SK-N-SH treated with all-trans-retinoic acid at 6 μM for 48 hours (cell line): ENCODE results near the gene PFKL.

ENCODE experiments used
- ATAC-seq: fragments of 200-7000 bp; cut with Tn5 transposase; 3 replicates; pipeline ENCODE4 v1.9.1; 2020; ENCODE audit warnings: mild to moderate bottlenecking, moderate library complexity
- ARNTL ChIP-seq: fragments of 450-650 bp; formaldehyde crosslinking; IDR thresholded peaks from 2 replicates; pipeline ENCODE4 v1.5.0; 2020; ENCODE audit warnings: low read depth, mild to moderate bottlenecking, moderate library complexity, borderline replicate concordance
- BACH2 ChIP-seq: fragments of 250-450 bp; sonication (Bioruptor Pico); IDR thresholded peaks from 2 replicates; pipeline ENCODE4 v1.9.0; 2021; ENCODE audit warnings: mild to moderate bottlenecking, borderline replicate concordance
- CSDC2 ChIP-seq: fragments of 250-450 bp; sonication (Bioruptor Pico); IDR thresholded peaks from 2 replicates; pipeline ENCODE4 v1.5.0; 2020; ENCODE audit warnings: mild to moderate bottlenecking, moderate library complexity
- ESRRG ChIP-seq: fragments of 250-450 bp; sonication (Bioruptor Pico); IDR thresholded peaks from 2 replicates; pipeline ENCODE4 v1.6.1; 2021; ENCODE audit warnings: mild to moderate bottlenecking
- GLIS3 ChIP-seq: fragments of 250-450 bp; sonication (Bioruptor Pico); IDR thresholded peaks from 2 replicates; pipeline ENCODE4 v1.5.0; 2020; ENCODE audit warnings: mild to moderate bottlenecking, moderate library complexity
- ISL1 ChIP-seq: fragments of 250-450 bp; sonication (Bioruptor Pico); IDR thresholded peaks from 2 replicates; pipeline ENCODE4 v2.1.2; 2022; ENCODE audit warnings: mild to moderate bottlenecking, moderate library complexity
- OSR1 ChIP-seq: fragments of 250-450 bp; sonication (Bioruptor Pico); IDR thresholded peaks from 2 replicates; pipeline ENCODE4 v1.8.0; 2022; ENCODE audit warnings: moderate library complexity, mild to moderate bottlenecking, inconsistent platforms
- PPARA ChIP-seq: fragments of 250-450 bp; sonication (Bioruptor Pico); IDR thresholded peaks from 2 replicates; pipeline ENCODE4 v1.5.0; 2020; ENCODE audit warnings: mild to moderate bottlenecking, borderline replicate concordance
- RARB ChIP-seq: fragments of 250-450 bp; sonication (Bioruptor Pico); IDR thresholded peaks from 2 replicates; pipeline ENCODE4 v1.8.0; 2021; ENCODE audit warnings: mild to moderate bottlenecking, moderate library complexity
- SNAI2 ChIP-seq: fragments of 250-450 bp; sonication (Bioruptor Pico); IDR thresholded peaks from 2 replicates; pipeline ENCODE4 v1.5.0; 2020; ENCODE audit warnings: mild to moderate bottlenecking, moderate library complexity
- TCF4 ChIP-seq: fragments of 250-450 bp; sonication (Bioruptor Pico); IDR thresholded peaks from 2 replicates; pipeline ENCODE4 v1.8.0; 2021; ENCODE audit warnings: mild to moderate bottlenecking, moderate library complexity, borderline replicate concordance
- TOX ChIP-seq: fragments of 250-450 bp; sonication (Bioruptor Pico); IDR thresholded peaks from 2 replicates; pipeline ENCODE4 v1.8.0; 2021; ENCODE audit warnings: mild to moderate bottlenecking, moderate library complexity, borderline replicate concordance
- TSHZ2 ChIP-seq: fragments of 250-450 bp; sonication (Bioruptor Pico); IDR thresholded peaks from 2 replicates; pipeline ENCODE4 v1.5.0; 2020; ENCODE audit warnings: mild to moderate bottlenecking, moderate library complexity
- ZFP3 ChIP-seq: fragments of 250-450 bp; sonication (Bioruptor Pico); IDR thresholded peaks from 2 replicates; pipeline ENCODE4 v1.5.0; 2020; ENCODE audit warnings: mild to moderate bottlenecking, moderate library complexity
- ZNF565 ChIP-seq: fragments of 450-650 bp; formaldehyde crosslinking; conservative IDR thresholded peaks from 2 replicates; pipeline ENCODE4 v1.5.0; 2020; ENCODE audit warnings: low read depth, mild to moderate bottlenecking, moderate library complexity
- ZNF8 ChIP-seq: fragments of 450-650 bp; formaldehyde crosslinking; IDR thresholded peaks from 2 replicates; pipeline ENCODE4 v1.5.0; 2020; ENCODE audit warnings: mild to moderate bottlenecking, moderate library complexity
- TF ChIP-seq, protein P1 (sequence below): fragments of 250-450 bp; sonication (Bioruptor Pico); IDR thresholded peaks from 2 replicates; pipeline ENCODE4 v1.5.1; 2021; ENCODE audit warnings: mild to moderate bottlenecking, moderate library complexity
- TF ChIP-seq, protein P2 (sequence below): fragments of 250-450 bp; sonication (Bioruptor Pico); IDR thresholded peaks from 2 replicates; pipeline ENCODE4 v1.8.0; 2021; ENCODE audit warnings: low read depth, mild to moderate bottlenecking, moderate library complexity, borderline replicate concordance

The PFKL gene

DNA sequence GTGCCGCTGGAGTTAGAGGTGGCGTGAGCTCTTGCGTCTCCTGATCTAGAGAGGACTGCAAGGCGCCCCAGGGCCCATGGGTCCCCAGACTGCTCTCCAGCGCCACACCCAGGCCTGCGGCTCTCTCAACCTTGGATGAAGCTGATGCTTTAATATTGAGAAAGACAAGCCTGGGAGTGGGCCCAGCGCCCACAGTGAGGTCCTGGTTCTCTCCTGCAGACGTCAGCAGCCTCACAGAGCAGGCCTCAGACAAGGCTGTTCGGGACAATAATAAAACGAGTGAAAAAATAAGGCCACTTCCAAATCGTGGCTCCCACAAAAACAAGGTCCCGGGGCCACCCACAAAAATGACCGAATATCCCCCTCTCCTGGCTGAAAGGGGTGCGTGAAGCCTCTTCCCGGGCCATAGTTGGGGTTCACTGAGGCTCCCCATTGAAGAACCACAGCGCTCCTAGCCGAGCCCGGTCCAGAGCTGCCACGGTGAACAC, 32.2 kb upstream of the PFKL start:
- 0 out of 3 replicates have a peak, but pooled peaks have one; percentile 38 for ATAC-seq
- TF ChIP-seq ESRRG (no peak), OSR1 (CRISPR knock-in tag) (no peak), TSHZ2 (CRISPR knock-in tag) (no peak), ISL1 (CRISPR knock-in tag) (no peak), PPARA (CRISPR knock-in tag) (no peak), GLIS3 (CRISPR knock-in tag) (no peak), ZFP3 (CRISPR knock-in tag) (no peak), CSDC2 (CRISPR knock-in tag) (no peak), BACH2 (CRISPR knock-in tag) (no peak), RARB (CRISPR knock-in tag) (no peak)
- TF ChIP-seq, protein P1, sequence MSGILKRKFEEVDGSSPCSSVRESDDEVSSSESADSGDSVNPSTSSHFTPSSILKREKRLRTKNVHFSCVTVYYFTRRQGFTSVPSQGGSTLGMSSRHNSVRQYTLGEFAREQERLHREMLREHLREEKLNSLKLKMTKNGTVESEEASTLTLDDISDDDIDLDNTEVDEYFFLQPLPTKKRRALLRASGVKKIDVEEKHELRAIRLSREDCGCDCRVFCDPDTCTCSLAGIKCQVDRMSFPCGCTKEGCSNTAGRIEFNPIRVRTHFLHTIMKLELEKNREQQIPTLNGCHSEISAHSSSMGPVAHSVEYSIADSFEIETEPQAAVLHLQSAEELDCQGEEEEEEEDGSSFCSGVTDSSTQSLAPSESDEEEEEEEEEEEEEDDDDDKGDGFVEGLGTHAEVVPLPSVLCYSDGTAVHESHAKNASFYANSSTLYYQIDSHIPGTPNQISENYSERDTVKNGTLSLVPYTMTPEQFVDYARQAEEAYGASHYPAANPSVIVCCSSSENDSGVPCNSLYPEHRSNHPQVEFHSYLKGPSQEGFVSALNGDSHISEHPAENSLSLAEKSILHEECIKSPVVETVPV (CRISPR knock-in tag): no peak
- TF ChIP-seq, protein P2, sequence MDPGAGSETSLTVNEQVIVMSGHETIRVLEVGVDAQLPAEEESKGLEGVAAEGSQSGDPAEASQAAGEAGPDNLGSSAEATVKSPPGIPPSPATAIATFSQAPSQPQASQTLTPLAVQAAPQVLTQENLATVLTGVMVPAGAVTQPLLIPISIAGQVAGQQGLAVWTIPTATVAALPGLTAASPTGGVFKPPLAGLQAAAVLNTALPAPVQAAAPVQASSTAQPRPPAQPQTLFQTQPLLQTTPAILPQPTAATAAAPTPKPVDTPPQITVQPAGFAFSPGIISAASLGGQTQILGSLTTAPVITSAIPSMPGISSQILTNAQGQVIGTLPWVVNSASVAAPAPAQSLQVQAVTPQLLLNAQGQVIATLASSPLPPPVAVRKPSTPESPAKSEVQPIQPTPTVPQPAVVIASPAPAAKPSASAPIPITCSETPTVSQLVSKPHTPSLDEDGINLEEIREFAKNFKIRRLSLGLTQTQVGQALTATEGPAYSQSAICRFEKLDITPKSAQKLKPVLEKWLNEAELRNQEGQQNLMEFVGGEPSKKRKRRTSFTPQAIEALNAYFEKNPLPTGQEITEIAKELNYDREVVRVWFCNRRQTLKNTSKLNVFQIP (CRISPR knock-in tag): no peak
- TF ChIP-seq, all 23 proteins: peak for 0

GRCh38 chr21:44269090-44269489, 30.8 kb upstream of the PFKL start:
- no peak for TF ChIP-seq GLIS3 (CRISPR knock-in tag)
- TF ChIP-seq, all 23 proteins: peak for 0
- no peak for ATAC-seq

DNA sequence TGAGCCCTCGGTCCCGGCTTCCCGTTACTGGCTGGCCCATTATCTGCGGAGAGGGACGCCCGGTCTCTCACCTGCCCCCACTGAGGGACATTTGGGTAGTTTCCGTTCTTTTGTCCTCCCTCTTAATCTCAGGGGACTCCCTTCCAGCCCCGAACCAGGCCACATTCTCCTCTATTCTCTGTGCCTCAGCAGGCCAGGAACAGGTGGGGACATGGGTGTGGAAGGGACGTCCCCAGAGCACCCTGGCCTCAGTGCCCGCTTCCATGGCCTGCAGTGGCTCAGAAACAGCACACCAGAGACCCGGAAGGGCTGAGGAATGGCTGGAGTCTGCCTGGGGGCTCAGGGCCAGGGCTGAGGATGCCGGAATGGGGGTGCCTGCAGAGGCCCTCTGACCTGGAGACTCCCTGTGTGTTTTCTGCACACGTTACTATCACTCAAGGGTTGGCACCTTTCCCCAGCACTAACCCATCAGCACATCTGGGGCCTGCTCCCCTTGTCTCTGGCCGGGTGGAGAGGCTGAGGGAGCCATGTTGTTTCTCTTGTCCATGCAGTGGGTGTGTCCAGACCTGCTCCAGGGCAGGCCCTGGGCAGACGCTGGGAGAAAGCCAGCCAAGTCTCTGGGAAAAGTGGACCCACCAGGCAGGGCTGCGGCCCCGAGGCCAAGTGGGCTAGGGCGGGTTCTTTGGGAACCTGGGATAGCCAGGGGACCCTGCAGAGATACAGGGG, 28.1 kb upstream of the PFKL start:
- ATAC-seq: no peak
- TF ChIP-seq ZNF565 (CRISPR knock-in tag) (no peak), ARNTL (CRISPR knock-in tag) (no peak), ESRRG (no peak), TOX (CRISPR knock-in tag) (no peak), GLIS3 (CRISPR knock-in tag) (no peak), ISL1 (CRISPR knock-in tag) (no peak), SNAI2 (no peak), CSDC2 (CRISPR knock-in tag) (no peak), TSHZ2 (CRISPR knock-in tag) (no peak), BACH2 (CRISPR knock-in tag) (no peak), RARB (CRISPR knock-in tag) (no peak), TCF4 (CRISPR knock-in tag) (no peak), ZNF8 (no peak)
- TF ChIP-seq, protein P2 (CRISPR knock-in tag): no peak
- TF ChIP-seq, all 23 proteins: peak for 0
